Measurements from ENCODE around the gene CRYM. TPM values are rescaled to one million over a fixed set of nuclear protein-coding genes. Genes with fewer than 3 reads are reported as not detected.

The CRYM gene
- total and polyA plus RNA-seq, 2 donors (not counting 3 experiments of a cell fraction or from before 2014, with no cell fraction given): not detected

GRCh38 chr16:21281698-21282389 is 3.8 kb upstream of the CRYM start:
- H3K27me3 ChIP-seq (ENCODE audit: control insufficient read depth in 2 of 2, insufficient read depth in 2 of 2, low read length in 2 of 2): peaks cover 32 to 53% of the 10 kb centered on the region in 2 experiments
- CTCF ChIA-PET: interaction anchor here (1.0 to 1.3 kb wide), 2 partner anchors 19 to 93 kb away, joined by 3 to 5 read pairs; no protein-coding TSS in a partner anchor
- no peak for TF ChIP-seq FOS (IDR thresholded peaks at IDR 0.05; ENCODE audit: borderline replicate concordance, insufficient read depth, low read length)
- no peak for TF ChIP-seq EZH2 (IDR thresholded peaks at IDR 0.05; ENCODE audit: borderline replicate concordance, low read depth, low read length, severe bottlenecking)
- no peak for TF ChIP-seq POLR2A (IDR thresholded peaks at IDR 0.05; ENCODE audit: low read depth, low read length)
- TF ChIP-seq, protein P1, sequence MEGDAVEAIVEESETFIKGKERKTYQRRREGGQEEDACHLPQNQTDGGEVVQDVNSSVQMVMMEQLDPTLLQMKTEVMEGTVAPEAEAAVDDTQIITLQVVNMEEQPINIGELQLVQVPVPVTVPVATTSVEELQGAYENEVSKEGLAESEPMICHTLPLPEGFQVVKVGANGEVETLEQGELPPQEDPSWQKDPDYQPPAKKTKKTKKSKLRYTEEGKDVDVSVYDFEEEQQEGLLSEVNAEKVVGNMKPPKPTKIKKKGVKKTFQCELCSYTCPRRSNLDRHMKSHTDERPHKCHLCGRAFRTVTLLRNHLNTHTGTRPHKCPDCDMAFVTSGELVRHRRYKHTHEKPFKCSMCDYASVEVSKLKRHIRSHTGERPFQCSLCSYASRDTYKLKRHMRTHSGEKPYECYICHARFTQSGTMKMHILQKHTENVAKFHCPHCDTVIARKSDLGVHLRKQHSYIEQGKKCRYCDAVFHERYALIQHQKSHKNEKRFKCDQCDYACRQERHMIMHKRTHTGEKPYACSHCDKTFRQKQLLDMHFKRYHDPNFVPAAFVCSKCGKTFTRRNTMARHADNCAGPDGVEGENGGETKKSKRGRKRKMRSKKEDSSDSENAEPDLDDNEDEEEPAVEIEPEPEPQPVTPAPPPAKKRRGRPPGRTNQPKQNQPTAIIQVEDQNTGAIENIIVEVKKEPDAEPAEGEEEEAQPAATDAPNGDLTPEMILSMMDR (IDR thresholded peaks at IDR 0.05; ENCODE audit: extremely low read depth in 1 of 2, insufficient read depth in 1 of 2, low read depth in 1 of 2, low read length in 2 of 2): no peak
- TF ChIP-seq MAX (IDR thresholded peaks at IDR 0.05; ENCODE audit: insufficient read depth, insufficient read length): no peak
- no peak for TF ChIP-seq POLR2AphosphoS5 (IDR thresholded peaks at IDR 0.05; ENCODE audit: insufficient read depth, low read depth, low read length)
- no peaks in the 10 kb centered on the region for H3K9me1 ChIP-seq (replicated peaks; ENCODE audit: control insufficient read depth, extremely low read depth, insufficient read depth, low read length)
- FAIRE-seq: no peak
- no peaks in the 10 kb centered on the region for H4K20me1 ChIP-seq (replicated peaks; ENCODE audit: control insufficient read depth, extremely low read depth, insufficient read depth, low read length)
- peaks cover 2% of the 10 kb centered on the region for H3K4me1 ChIP-seq (ENCODE audit: control insufficient read depth, extremely low read depth, insufficient read depth, low read length)
- H3K9ac ChIP-seq (replicated peaks; ENCODE audit: extremely low read depth, insufficient read depth, low read length): no peak overlapping the region
- no peaks in the 10 kb centered on the region for H3K79me2 ChIP-seq (ENCODE audit: control insufficient read depth, insufficient read depth, low read length)
- no peaks in the 10 kb centered on the region for H3K9me3 ChIP-seq (replicated peaks; ENCODE audit: control insufficient read depth, insufficient read depth, low read length)
- H3K36me3 ChIP-seq (ENCODE audit: control insufficient read depth in 2 of 2, extremely low read depth in 1 of 2, insufficient read depth in 2 of 2, low read length in 2 of 2): no peaks in the 10 kb centered on the region
- DNase-seq (ENCODE audit: low read depth, low spot score): no peak
- H3K4me3 ChIP-seq (replicated peaks in 1 of 3; ENCODE audit: insufficient read depth in 1 of 3, low read depth in 1 of 3, low read length in 3 of 3): no peak overlapping the region
- BruUV-seq (replicated peaks): no TSS peak
- H2AFZ ChIP-seq (ENCODE audit: low read depth, low read length): no peak overlapping the region
- dilution Hi-C loops (cut with MboI; ENCODE audit: extremely low pct_ligation_motif_present, low sequenced_read_pairs) (no loop called here), intact Hi-C loops (cut with micrococcal nuclease) (loop anchor here (5.0 kb wide), 1 partner anchor 270 kb away; no protein-coding TSS in a partner anchor)
- no peak overlapping the region for H3K4me2 ChIP-seq (ENCODE audit: insufficient read depth, low read length)
- POLR2A ChIA-PET: no interaction called here
- H3K27ac ChIP-seq (ENCODE audit: insufficient read depth, low read depth, low read length): no peak overlapping the region

Measured in endothelial cell of umbilical vein (primary cell).